Sigmoid colon (tissue), 4 donors: ENCODE results near the gene CHKB.

Experiments used
- CTCF ChIP-seq, 4 experiments: fragments of 450-650 bp in 3 of 4; fragments of 200-600 bp in 1 of 4; IDR thresholded peaks; one replicate each; pipeline ENCODE4 v1.5.1; 2016 to 2019; ENCODE audit warnings: antibody characterized with exemption in 4 of 4, mild to moderate bottlenecking in 3 of 4, moderate library complexity in 2 of 4
- EP300 ChIP-seq, 4 donors: sonication (generic); formaldehyde crosslinking; IDR thresholded peaks; one replicate each; pipeline ENCODE4 v1.6.1; 2017; ENCODE audit warnings: antibody characterized with exemption in 4 of 4
- POLR2A ChIP-seq, 2 donors: fragments of 450-650 bp; IDR thresholded peaks; one replicate each; pipeline ENCODE4 v1.6.1; 2016; ENCODE audit warnings: antibody characterized with exemption in 2 of 2, mild to moderate bottlenecking in 2 of 2, moderate library complexity in 2 of 2
- POLR2AphosphoS5 ChIP-seq, 4 donors: sonication (generic); formaldehyde crosslinking; IDR thresholded peaks; one replicate each; pipeline ENCODE4 v1.6.1; 2017; ENCODE audit warnings: antibody characterized with exemption in 4 of 4

GRCh38 chr22:50587407-50587806 is 4.8 kb upstream of the CHKB start:
- TF ChIP-seq CTCF (IDR thresholded peaks at IDR 0.05) (no peak), POLR2A (IDR thresholded peaks at IDR 0.05) (no peak), POLR2AphosphoS5 (IDR thresholded peaks at IDR 0.05) (no peak), EP300 (IDR thresholded peaks at IDR 0.05) (no peak)
